Skeletal muscle tissue (tissue), 4 donors: Measurements from ENCODE around the gene RBMS1. TPM values are rescaled to one million over a fixed set of nuclear protein-coding genes. Genes with fewer than 3 reads are reported as not detected.

Experiments used
- H3K27ac ChIP-seq: one replicate; pipeline ENCODE4 v1.7.0; 2013; ENCODE audit warnings: mild to moderate bottlenecking, low read depth, low read length, inconsistent platforms
- H3K27me3 ChIP-seq, 3 donors: one replicate each; pipeline ENCODE4 v1.7.0; 2013; ENCODE audit warnings: low read length in 3 of 3; ENCODE audit not compliant: control insufficient read depth in 3 of 3, insufficient read depth in 3 of 3
- H3K36me3 ChIP-seq, 3 donors: one replicate each; pipeline ENCODE4 v1.7.0; 2013; ENCODE audit warnings: low read length in 3 of 3; ENCODE audit not compliant: control insufficient read depth in 3 of 3, insufficient read depth in 3 of 3
- H3K4me1 ChIP-seq, 3 donors: one replicate each; pipeline ENCODE4 v1.7.0; 2013; ENCODE audit warnings: low read length in 3 of 3, mild to moderate bottlenecking in 3 of 3; ENCODE audit not compliant: control insufficient read depth in 3 of 3, insufficient read depth in 3 of 3
- H3K4me3 ChIP-seq, 3 donors: one replicate each; pipeline ENCODE4 v1.7.0; 2013; ENCODE audit warnings: low read length in 3 of 3
- H3K9ac ChIP-seq, 3 donors: one replicate each; pipeline ENCODE4 v1.7.0; 2013; ENCODE audit warnings: low read length in 3 of 3, mild to moderate bottlenecking in 3 of 3, moderate library complexity in 2 of 3, low read depth in 1 of 3
- H3K9me3 ChIP-seq, 3 donors: one replicate each; pipeline ENCODE4 v1.7.0; 2013; ENCODE audit warnings: low read length in 3 of 3; ENCODE audit not compliant: control insufficient read depth in 3 of 3
- total RNA-seq: library from RNA; depleted of rRNA; stranded (reverse); fragments of >200 nt; gene quantifications from one replicate; pipeline ENCODE4 v1.2.3, GENCODE V29; 2014
- donor health status: Osteomylitis.

RBMS1 gene
- total RNA-seq, 1 donor from 2014 or later, result 48.0 TPM

GRCh38 chr2:160406591-160407392 lies 86.8 kb downstream of the RBMS1 start:
- peaks cover 16 to 46% (median 33%) of the 10 kb centered on the region in 3 donors for H3K4me1 ChIP-seq
- H3K36me3 ChIP-seq, result no peaks in the 10 kb centered on the region
- peak overlapping the region; percentile 74 to 85 (median 79) for H3K4me3 ChIP-seq
- H3K9ac ChIP-seq, result peak overlapping the region; percentile 72 to 80 (median 77)
- H3K27me3 ChIP-seq, result no peaks in the 10 kb centered on the region
- peak overlapping the region; percentile 81 for H3K27ac ChIP-seq
- H3K9me3 ChIP-seq, result no peaks in the 10 kb centered on the region

GRCh38 chr2:160405077-160405867 lies 88.3 kb downstream of the RBMS1 start:
- H3K9me3 ChIP-seq, result no peaks in the 10 kb centered on the region
- no peak overlapping the region for H3K27ac ChIP-seq
- no peaks in the 10 kb centered on the region for H3K27me3 ChIP-seq
- peaks cover 6 to 40% (median 23%) of the 10 kb centered on the region in 3 donors for H3K4me1 ChIP-seq
- no peaks in the 10 kb centered on the region for H3K36me3 ChIP-seq
- peak overlapping the region in 1 of 3 donors; percentile 3 for H3K9ac ChIP-seq
- peak overlapping the region; percentile 14 to 85 (median 74) for H3K4me3 ChIP-seq

- H3K9ac ChIP-seq, result no peak overlapping the region
- H3K27me3 ChIP-seq, result no peaks in the 10 kb centered on the region
- H3K4me1 ChIP-seq, result peaks cover 7 to 36% (median 27%) of the 10 kb centered on the region in 3 donors
- H3K27ac ChIP-seq, result no peak overlapping the region
- H3K9me3 ChIP-seq, result no peaks in the 10 kb centered on the region
- no peak overlapping the region for H3K4me3 ChIP-seq
- no peaks in the 10 kb centered on the region for H3K36me3 ChIP-seq
Observed at GRCh38 chr2:160402997-160403979, 90.3 kb downstream of the RBMS1 start.

GRCh38 chr2:160402501-160402900 lies 91.1 kb downstream of the RBMS1 start:
- Histone ChIP-seq H3K4me3 (no peak overlapping the region), H3K36me3 (no peaks in the 10 kb centered on the region), H3K27ac (no peak overlapping the region), H3K9ac (no peak overlapping the region), H3K4me1 (peaks cover 3 to 41% (median 24%) of the 10 kb centered on the region in 3 donors), H3K9me3 (no peaks in the 10 kb centered on the region), H3K27me3 (no peaks in the 10 kb centered on the region)

- no peaks in the 10 kb centered on the region for H3K9me3 ChIP-seq
- no peak overlapping the region for H3K27ac ChIP-seq
- no peak overlapping the region for H3K4me3 ChIP-seq
- no peaks in the 10 kb centered on the region for H3K27me3 ChIP-seq
- H3K4me1 ChIP-seq, result peaks cover 5 to 41% (median 24%) of the 10 kb centered on the region in 3 donors
- no peak overlapping the region for H3K9ac ChIP-seq
- H3K36me3 ChIP-seq, result no peaks in the 10 kb centered on the region
Observed at GRCh38 chr2:160401895-160402294, 91.7 kb downstream of the RBMS1 start.

GRCh38 chr2:160399880-160400279 lies 93.7 kb downstream of the RBMS1 start:
- Histone ChIP-seq H3K27me3 (no peaks in the 10 kb centered on the region), H3K4me1 (peaks cover 7 to 29% (median 19%) of the 10 kb centered on the region in 3 donors), H3K9me3 (no peaks in the 10 kb centered on the region), H3K9ac (no peak overlapping the region), H3K36me3 (no peaks in the 10 kb centered on the region), H3K4me3 (no peak overlapping the region), H3K27ac (no peak overlapping the region)

GRCh38 chr2:160397530-160397865 lies 96.1 kb downstream of the RBMS1 start:
- Histone ChIP-seq H3K27me3 (no peaks in the 10 kb centered on the region), H3K9ac (no peak overlapping the region), H3K4me3 (no peak overlapping the region), H3K27ac (no peak overlapping the region), H3K36me3 (no peaks in the 10 kb centered on the region), H3K9me3 (no peaks in the 10 kb centered on the region), H3K4me1 (peaks cover 5 to 22% (median 7%) of the 10 kb centered on the region in 3 donors)

- H3K27ac ChIP-seq, result no peak overlapping the region
Observed at GRCh38 chr2:160394153-160394552, 99.5 kb downstream of the RBMS1 start.

GRCh38 chr2:160392201-160392600 lies 101.4 kb downstream of the RBMS1 start:
- H3K27me3 ChIP-seq, result no peaks in the 10 kb centered on the region
- H3K27ac ChIP-seq, result no peak overlapping the region
- H3K4me1 ChIP-seq, result peaks cover 28 to 40% (median 35%) of the 10 kb centered on the region in 3 donors
- H3K9me3 ChIP-seq, result no peaks in the 10 kb centered on the region
- no peaks in the 10 kb centered on the region for H3K36me3 ChIP-seq
- no peak overlapping the region for H3K9ac ChIP-seq
- H3K4me3 ChIP-seq, result no peak overlapping the region

More at GRCh38 chr2:160394153-160394552, 99.5 kb downstream of the RBMS1 start:
- Histone ChIP-seq H3K4me1 (peaks cover 9 to 32% (median 15%) of the 10 kb centered on the region in 3 donors), H3K9ac (no peak overlapping the region), H3K27me3 (no peaks in the 10 kb centered on the region), H3K9me3 (no peaks in the 10 kb centered on the region), H3K4me3 (no peak overlapping the region), H3K36me3 (no peaks in the 10 kb centered on the region)
